Femur (tissue), 1 donor: ENCODE measurements around the gene BOK.
A peak's percentile ranks its signal among the peaks of the same experiment; 100 is the strongest.
"Not testable (repeated sequence)": the region's sequence is repeated elsewhere in the genome, so short reads cannot be mapped to it uniquely, and the experiment has no call there.

Experiments
- DNase-seq: peaks from one replicate; pipeline ENCODE4 v3.0.0-alpha.2; 2017

BOK gene

DNA sequence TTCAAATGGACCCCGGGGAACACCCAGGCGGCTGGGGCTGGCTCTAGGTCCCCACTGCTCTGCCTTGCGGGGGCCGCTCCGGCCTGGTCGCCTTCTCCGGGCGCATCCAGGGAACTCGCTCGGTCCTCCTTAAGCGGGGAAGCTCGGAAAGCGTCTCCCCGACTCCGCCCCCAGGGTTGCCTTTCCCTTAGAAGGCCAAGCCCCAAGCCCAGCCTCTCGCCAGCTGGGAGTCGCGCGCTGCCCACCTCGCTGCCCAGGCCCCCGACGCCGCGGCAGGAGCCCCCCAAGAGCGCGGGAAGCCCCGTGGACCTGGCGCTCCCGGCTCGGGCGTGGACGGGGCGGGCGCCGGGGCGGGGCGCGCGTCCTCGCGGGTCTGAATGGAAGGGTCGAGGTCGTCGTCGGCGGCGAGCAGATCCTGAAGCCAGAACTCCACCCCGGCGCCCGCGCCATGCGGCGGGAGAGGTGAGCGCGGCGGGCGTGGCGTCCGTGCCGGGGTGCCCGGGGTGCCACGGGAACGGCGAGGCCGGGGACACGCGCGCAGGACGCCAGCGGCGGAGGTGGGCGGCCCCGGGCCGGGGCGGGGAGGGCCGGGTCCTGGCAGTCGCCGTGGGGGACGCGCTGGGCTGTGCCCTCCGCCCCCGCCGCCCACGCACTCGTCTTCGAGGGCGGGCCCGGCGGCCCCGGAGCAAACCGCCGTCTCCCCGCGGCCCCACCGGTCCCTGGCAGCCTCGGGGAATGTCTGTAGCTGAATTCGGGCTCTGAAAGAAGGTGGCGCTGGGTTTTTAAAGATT lies at the start of gene BOK:
Gene BOK, plus strand, starts transcription at position 214 of the 791 bp plus-strand sequence. CDS start 739 bp downstream, outside the sequence.
- DNase-seq, result peak; percentile 80

- DNase-seq, result peak; percentile 35
Measured at GRCh38 chr2:241509155-241509784, 49.3 kb upstream of the BOK start.

- DNase-seq, result no peak
Measured at GRCh38 chr2:241511091-241511741, 47.3 kb upstream of the BOK start.

- DNase-seq, result no peak
Measured at GRCh38 chr2:241514553-241514952, 44.0 kb upstream of the BOK start.

- DNase-seq, result no peak
Measured at GRCh38 chr2:241514986-241515737, 43.4 kb upstream of the BOK start.

DNA sequence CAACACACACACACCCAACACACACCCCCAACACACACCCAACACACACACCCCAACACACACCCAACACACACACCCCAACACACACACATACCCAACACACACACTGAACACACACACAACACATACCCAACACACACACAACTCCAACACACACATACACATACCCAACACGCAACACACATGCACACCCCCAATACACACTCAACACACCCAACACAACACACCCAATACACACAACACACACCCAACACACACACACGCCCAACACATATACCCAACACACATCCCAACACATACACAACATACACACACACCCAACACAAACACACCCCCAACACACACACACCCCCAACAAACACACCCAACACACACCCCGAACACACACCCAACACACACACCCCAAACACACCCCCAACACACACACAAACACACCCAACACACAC lies 42.0 kb upstream of the BOK start:
- peak; percentile 16 for DNase-seq

GRCh38 chr2:241517297-241517696 lies 41.2 kb upstream of the BOK start:
- no peak for DNase-seq

DNA sequence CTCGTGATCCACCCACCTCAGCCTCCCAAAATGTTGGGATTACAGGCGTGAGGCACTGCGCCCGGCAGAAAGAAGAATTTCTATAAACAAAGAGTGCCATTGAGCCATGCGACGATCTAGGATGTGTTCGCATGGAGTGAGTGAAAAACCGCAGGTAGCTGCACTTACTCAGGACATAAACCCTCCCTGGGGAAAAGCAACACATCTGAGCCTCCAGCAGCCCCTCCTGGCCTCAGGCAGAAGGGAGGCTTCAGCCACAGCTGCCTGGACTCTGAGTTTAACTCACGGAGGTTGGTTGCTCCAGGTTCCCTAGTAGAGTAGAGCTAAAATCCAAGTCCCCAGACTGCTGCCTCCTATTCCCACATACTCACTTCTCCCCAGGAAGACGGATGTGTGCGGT lies 38.9 kb upstream of the BOK start:
- no peak for DNase-seq

GRCh38 chr2:241522477-241522876 lies 36.1 kb upstream of the BOK start:
- no peak for DNase-seq

DNA sequence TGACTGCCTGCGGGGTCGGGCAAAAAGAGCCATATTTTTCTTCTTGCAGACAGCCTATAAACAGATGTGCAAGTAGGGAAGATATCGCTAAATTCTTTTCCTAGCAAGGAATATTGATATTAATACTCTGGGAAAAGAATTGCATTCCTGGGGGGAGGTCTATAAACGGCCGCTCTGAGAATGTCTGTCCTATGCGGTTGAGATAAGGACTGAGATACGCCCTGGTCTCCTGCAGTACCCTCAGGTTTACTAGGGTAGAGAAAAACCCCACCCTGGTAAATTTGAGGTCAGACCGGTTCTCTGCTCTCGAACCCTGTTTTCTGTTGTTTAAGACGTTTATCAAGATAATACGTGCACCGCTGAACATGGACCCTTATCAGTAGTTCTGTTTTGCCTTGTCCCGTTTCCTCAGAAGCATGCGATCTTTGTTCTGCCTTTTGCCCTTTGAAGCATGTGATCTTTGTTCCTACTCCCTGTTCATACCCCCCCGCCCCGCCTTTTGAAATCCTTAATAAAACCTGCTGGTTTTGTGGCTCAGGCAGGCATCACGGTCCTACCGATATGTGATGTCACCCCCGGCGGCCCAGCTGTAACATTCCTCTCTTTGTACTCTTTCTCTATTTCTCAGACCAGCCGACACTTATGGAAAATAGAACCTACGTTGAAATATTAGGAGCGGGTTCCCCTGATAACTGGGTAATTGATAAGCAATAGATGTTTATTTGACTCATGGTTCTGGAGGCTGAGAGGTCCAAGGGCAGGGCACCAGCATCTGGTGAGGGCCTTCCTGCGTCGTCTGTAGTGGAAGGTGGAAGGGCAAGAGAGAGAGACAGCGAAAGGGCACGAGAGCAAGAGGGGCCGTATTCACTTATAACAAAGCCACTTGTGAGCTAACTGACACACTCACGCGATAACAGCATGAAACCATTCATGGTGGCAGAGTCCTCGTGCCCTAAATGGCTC lies 32.4 kb upstream of the BOK start:
- not testable (repeated sequence) for DNase-seq

- no peak for DNase-seq
Measured at GRCh38 chr2:241530571-241530970, 28.0 kb upstream of the BOK start.

DNA sequence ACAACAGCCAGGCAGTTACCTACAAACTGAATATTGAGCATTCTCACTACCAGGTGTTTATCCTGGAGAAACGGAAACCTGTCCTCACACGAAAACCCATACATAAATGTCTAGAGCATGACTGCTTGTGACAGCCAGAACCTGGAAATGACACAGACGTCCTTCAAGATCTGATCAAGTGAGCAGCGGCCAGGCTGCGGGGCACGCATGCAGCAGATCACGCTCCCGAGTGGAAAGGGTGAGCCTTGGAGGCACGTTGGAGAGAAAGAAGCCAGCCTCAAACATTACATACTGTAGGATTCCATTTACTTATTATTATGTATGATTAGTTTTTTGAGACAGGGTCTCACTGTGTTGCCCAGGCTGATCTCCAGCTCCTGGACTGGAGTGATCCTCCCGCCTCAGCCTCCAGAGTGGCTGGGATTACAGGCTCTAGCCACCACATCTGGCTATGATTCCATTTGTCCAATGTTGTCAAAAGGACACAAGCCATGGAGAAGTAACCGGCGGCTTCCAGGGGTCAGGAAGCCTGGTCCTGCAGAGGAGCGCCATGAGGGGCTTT lies 27.3 kb upstream of the BOK start:
- DNase-seq, result no peak

DNA sequence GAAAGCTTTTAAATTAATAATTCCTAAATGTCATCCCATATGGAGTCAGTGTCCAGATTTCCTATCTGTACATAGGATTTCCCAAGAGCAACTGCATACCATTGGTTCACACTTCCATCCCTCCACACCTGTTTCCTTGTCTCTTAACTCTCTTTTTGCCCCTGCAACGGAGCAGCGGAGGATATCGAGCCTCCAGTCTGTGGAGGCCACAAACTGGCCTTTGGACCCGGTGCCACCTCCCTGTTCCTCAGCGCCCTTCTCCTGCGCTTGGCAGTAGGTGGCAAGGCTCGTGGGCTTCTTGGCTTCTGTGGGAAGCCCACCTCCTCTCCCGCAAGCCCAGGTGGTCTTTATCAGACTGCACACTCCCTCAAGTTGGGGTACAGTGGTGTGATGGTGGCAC lies 26.4 kb upstream of the BOK start:
- no peak for DNase-seq

GRCh38 chr2:241532733-241533601 lies 25.6 kb upstream of the BOK start:
- no peak for DNase-seq

DNA sequence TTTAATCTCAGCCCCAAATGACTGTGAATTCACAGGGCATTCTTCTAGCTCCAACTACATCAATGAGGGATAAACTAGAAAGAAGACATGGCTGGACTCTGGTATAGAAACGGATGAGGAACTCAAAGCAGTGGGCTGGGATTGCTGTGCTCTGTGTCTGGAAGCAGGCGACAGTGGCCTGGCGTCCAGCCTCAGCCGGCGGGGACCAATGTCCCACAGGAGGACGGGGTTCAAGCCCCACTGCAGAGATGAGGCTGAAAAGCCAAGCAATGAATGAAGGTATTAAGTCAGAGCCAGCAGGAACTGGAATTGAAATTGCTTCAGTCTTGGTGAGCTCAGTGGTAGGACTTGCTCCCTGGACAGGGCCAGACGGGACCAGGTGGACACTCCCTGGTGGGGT lies 24.3 kb upstream of the BOK start:
- DNase-seq, result no peak

- no peak for DNase-seq
Measured at GRCh38 chr2:241534701-241535375, 23.7 kb upstream of the BOK start.

DNA sequence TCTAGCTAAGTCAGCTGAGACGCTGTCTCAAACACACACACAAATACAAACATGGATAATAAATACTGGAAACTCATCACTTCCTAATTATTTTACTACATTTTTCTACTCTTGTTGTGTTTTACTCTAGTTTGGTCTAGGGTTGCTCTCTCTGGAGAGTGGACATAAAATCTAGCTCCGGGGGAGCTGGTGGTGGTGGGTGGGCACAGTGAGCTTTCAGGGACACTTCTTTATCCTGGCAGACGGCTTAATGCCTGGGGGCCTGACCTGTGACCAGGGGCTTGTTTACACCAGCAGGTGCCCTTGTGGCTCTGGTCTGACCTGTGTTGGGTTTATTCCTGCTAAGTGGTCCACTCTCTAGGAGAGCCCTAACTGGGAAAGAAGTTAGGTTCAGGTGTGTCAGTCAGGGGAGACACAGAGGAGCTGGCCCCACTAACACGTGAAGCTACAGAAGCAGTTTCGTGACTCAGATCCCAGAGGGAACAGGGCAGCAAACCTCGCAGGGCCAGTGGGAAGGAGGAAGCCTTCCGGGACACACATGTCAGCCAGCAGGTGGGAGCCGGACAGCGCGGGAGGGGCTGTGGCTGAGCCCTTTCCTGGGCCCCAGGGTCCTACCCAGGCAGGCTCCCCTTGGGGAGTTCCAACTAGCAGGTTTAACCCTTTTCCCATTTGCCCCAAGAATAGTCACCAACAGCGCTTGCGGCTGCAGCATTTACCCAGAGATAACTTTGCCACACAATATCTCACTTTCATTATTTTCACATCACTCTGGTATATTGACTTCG lies 22.5 kb upstream of the BOK start:
- no peak for DNase-seq

GRCh38 chr2:241538838-241539615 lies 19.5 kb upstream of the BOK start:
- DNase-seq, result no peak
